OCI-LY1 (cell line): ENCODE results near the gene ADAM33.

Source experiments
- H2AFZ ChIP-seq: fragments of 200-600 bp; sonication (generic), shearing (Covaris generic); 2 replicates; pipeline ENCODE4 v1.6.0; 2014; ENCODE audit warnings: antibody characterized with exemption, mild to moderate bottlenecking, low read length
- H3F3A ChIP-seq: fragments of 200-600 bp; sonication (generic), shearing (Covaris generic); 2 replicates; pipeline ENCODE4 v1.6.0; 2014; ENCODE audit warnings: mild to moderate bottlenecking, antibody characterized with exemption, low read length, moderate library complexity; ENCODE audit not compliant: insufficient read depth
- H3K27ac ChIP-seq: fragments of 200-600 bp; sonication (generic); 2 replicates; pipeline ENCODE4 v1.5.1; 2014; ENCODE audit warnings: low read length, mixed run types, mild to moderate bottlenecking, low read depth; ENCODE audit not compliant: poor library complexity, severe bottlenecking
- H3K27me3 ChIP-seq: fragments of 200-600 bp; sonication (generic); 2 replicates; pipeline ENCODE4 v1.6.0; 2014; ENCODE audit warnings: antibody characterized with exemption, mild to moderate bottlenecking, low read length, moderate library complexity; ENCODE audit not compliant: insufficient read depth
- H3K36me3 ChIP-seq: fragments of 200-600 bp; sonication (generic); 2 replicates; pipeline ENCODE4 v1.6.1; 2014; ENCODE audit warnings: mild to moderate bottlenecking, antibody characterized with exemption, low read length, moderate library complexity, mixed read lengths; ENCODE audit not compliant: insufficient read depth
- H3K4me1 ChIP-seq: fragments of 200-600 bp; sonication (generic); 2 replicates; pipeline ENCODE4 v1.5.1; 2014; ENCODE audit warnings: mild to moderate bottlenecking, low read length, moderate library complexity; ENCODE audit not compliant: insufficient read depth, severe bottlenecking
- H3K4me2 ChIP-seq: fragments of 200-600 bp; sonication (generic), shearing (Covaris generic); 2 replicates; pipeline ENCODE4 v1.6.1; 2014; ENCODE audit warnings: low read length
- H3K4me3 ChIP-seq: fragments of 200-600 bp; sonication (generic); 2 replicates; pipeline ENCODE4 v1.5.1; 2014; ENCODE audit warnings: low read length, low read depth, mild to moderate bottlenecking, mixed read lengths; ENCODE audit not compliant: poor library complexity, severe bottlenecking
- H3K79me2 ChIP-seq: fragments of 200-600 bp; shearing (Covaris generic); 2 replicates; pipeline ENCODE4 v1.6.1; 2016; ENCODE audit warnings: mixed run types, low read length, mixed read lengths; ENCODE audit not compliant: insufficient read depth
- H3K9ac ChIP-seq: fragments of 200-600 bp; sonication (generic), shearing (Covaris generic); 2 replicates; pipeline ENCODE4 v1.6.1; 2014; ENCODE audit warnings: mild to moderate bottlenecking, low read length, mixed read lengths
- H3K9me2 ChIP-seq: fragments of 200-600 bp; sonication (generic), shearing (Covaris generic); 2 replicates; pipeline ENCODE4 v1.6.1; 2014; ENCODE audit warnings: low read depth, mild to moderate bottlenecking, low read length, mixed read lengths
- H3K9me3 ChIP-seq: fragments of 200-600 bp; shearing (Covaris generic); 2 replicates; pipeline ENCODE4 v1.6.1; 2014; ENCODE audit warnings: low read length, mixed read lengths
- H4K20me1 ChIP-seq: fragments of 200-600 bp; sonication (generic), shearing (Covaris generic); 2 replicates; pipeline ENCODE4 v1.6.0; 2016; ENCODE audit warnings: mild to moderate bottlenecking, low read length; ENCODE audit not compliant: insufficient read depth
- EZH2 ChIP-seq: fragments of 200-600 bp; sonication (generic), shearing (Covaris generic); IDR thresholded peaks from 2 replicates; pipeline ENCODE4 v1.8.0; 2017; ENCODE audit warnings: borderline replicate concordance, mixed run types, mild to moderate bottlenecking, antibody characterized with exemption, low read length, moderate library complexity, mixed read lengths
- TF ChIP-seq, protein P1 (sequence below): fragments of 200-600 bp; sonication (generic), shearing (Covaris generic); IDR thresholded peaks from 2 replicates; pipeline ENCODE4 v1.5.1; 2017; ENCODE audit warnings: mild to moderate bottlenecking, antibody characterized with exemption, low read length, moderate library complexity, mixed read lengths

The ADAM33 gene

DNA sequence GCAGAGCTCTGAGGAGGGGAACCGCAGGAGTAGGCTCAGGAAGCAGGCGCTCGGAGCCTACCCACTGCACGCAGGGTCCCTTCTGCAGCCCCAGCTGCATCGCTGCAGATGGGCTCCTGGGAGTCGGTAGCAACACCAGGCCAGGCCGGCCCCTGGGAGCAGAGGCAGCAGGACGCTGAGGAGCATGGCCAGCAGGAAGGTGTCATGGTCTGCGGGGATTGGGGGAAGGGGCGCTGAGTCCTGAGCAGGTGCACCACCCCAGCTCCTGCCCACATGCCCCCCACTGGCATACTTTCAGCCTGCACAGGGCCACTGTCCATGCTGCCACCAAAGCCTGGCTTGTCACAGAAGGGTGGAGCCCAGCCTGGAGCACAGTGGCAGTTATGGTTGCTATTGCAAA lies 10.9 kb downstream of the ADAM33 start:
- TF ChIP-seq EZH2: no peak
- TF ChIP-seq, protein P1, sequence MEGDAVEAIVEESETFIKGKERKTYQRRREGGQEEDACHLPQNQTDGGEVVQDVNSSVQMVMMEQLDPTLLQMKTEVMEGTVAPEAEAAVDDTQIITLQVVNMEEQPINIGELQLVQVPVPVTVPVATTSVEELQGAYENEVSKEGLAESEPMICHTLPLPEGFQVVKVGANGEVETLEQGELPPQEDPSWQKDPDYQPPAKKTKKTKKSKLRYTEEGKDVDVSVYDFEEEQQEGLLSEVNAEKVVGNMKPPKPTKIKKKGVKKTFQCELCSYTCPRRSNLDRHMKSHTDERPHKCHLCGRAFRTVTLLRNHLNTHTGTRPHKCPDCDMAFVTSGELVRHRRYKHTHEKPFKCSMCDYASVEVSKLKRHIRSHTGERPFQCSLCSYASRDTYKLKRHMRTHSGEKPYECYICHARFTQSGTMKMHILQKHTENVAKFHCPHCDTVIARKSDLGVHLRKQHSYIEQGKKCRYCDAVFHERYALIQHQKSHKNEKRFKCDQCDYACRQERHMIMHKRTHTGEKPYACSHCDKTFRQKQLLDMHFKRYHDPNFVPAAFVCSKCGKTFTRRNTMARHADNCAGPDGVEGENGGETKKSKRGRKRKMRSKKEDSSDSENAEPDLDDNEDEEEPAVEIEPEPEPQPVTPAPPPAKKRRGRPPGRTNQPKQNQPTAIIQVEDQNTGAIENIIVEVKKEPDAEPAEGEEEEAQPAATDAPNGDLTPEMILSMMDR: no peak
- no peak overlapping the region for H3K9ac ChIP-seq

DNA sequence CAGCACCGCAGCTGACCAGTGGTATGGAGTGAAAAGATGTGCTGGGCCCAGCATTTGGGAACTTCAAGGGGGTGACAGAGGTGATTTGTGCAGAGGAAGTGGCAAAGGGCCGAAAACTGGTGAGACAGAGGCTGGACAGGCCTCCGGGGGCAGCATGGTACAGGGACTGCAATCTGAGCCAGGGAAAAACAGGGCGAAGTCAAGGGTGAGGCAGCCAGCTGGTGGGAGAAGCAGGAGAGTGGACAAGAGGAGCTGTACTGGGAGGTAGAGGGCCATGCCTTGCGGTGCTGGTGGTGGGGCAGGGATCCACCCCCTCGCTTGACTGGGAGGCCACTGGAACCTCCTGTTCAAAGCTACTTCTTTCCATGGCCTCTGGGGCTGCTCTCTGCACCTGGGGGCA lies 11.3 kb downstream of the ADAM33 start:
- Histone ChIP-seq H2AFZ (no peak overlapping the region), H3K4me3 (no peak overlapping the region), H3K9me3 (no peaks in the 10 kb centered on the region), H3F3A (no peaks in the 10 kb centered on the region), H3K9me2 (no peaks in the 10 kb centered on the region), H3K4me2 (no peak overlapping the region), H3K27ac (no peak overlapping the region), H4K20me1 (no peaks in the 10 kb centered on the region), H3K9ac (no peak overlapping the region), H3K36me3 (no peaks in the 10 kb centered on the region), H3K4me1 (no peaks in the 10 kb centered on the region), H3K27me3 (0 out of 2 replicates have a peak, but pooled peaks cover 4% of the 10 kb centered on the region), H3K79me2 (no peaks in the 10 kb centered on the region)
- TF ChIP-seq, protein P1: no peak
- no peak for TF ChIP-seq EZH2

More for the DNA sequence above, 10.9 kb downstream of the ADAM33 start:
- Histone ChIP-seq H3K9me3 (no peaks in the 10 kb centered on the region), H3K4me3 (no peak overlapping the region), H3K79me2 (no peaks in the 10 kb centered on the region), H3K36me3 (no peaks in the 10 kb centered on the region), H3K4me1 (no peaks in the 10 kb centered on the region), H3K27me3 (0 out of 2 replicates have a peak, but pooled peaks cover 4% of the 10 kb centered on the region), H3F3A (no peaks in the 10 kb centered on the region), H3K4me2 (no peak overlapping the region), H2AFZ (no peak overlapping the region), H3K9me2 (no peaks in the 10 kb centered on the region), H3K27ac (no peak overlapping the region), H4K20me1 (no peaks in the 10 kb centered on the region)

DNA sequence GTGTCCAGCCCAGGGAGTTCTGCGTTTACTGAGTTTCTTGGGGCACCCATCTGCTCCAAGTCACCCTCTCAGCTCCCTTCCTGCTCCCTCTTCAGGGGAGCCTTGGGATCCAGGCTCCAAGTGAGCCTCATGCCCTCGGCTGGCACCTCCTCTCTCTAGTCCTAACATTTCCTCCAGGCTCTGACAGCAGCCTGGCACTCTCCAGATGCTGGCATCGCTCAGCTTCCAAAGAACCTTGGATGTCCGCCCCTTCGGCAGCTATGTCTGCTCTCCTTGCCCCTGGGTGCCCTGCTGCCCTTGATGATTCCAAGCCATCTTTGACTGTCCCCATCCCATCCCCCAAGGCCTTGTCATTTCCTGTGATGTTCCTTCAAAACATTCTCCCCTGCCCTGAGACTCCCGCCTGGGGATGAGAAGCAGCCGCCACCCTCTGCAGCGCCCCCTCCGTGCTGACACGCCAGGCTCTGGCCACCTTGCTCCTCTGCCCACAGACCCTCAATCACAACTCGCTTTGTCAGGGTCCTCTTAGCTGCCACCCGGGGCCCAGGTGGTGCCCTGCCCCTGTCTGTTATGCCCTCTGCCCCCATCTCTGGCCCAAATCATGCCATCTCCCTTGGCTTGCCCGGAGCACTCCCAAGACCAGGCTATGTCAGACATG lies 12.0 kb downstream of the ADAM33 start:
- H3K79me2 ChIP-seq: no peaks in the 10 kb centered on the region

More for the DNA sequence above, 12.0 kb downstream of the ADAM33 start:
- 0 out of 2 replicates have a peak, but pooled peaks cover 4% of the 10 kb centered on the region for H3K27me3 ChIP-seq
- no peaks in the 10 kb centered on the region for H4K20me1 ChIP-seq
- H3K9me3 ChIP-seq: no peaks in the 10 kb centered on the region
- no peaks in the 10 kb centered on the region for H3K9me2 ChIP-seq
- no peak overlapping the region for H2AFZ ChIP-seq
- H3K27ac ChIP-seq: no peak overlapping the region
- H3F3A ChIP-seq: no peaks in the 10 kb centered on the region
- TF ChIP-seq EZH2: no peak
- TF ChIP-seq, protein P1: no peak
- H3K4me1 ChIP-seq: no peaks in the 10 kb centered on the region
- no peak overlapping the region for H3K9ac ChIP-seq
- no peaks in the 10 kb centered on the region for H3K36me3 ChIP-seq
- H3K4me3 ChIP-seq: no peak overlapping the region
- H3K4me2 ChIP-seq: no peak overlapping the region
